Measurements from ENCODE around the gene AADACL2. TPM values are rescaled to one million over a fixed set of nuclear protein-coding genes. Genes with fewer than 3 reads are reported as not detected.

AADACL2 gene
- total RNA-seq, 1 donor from 2014 or later, result not detected

- DNase-seq (ENCODE audit: extremely low spot score, unreplicated experiment), result no peak
- Mint-ChIP-seq H3K27me3 (ENCODE audit: unreplicated experiment) (no peaks in the 10 kb centered on the region), H3K4me3 (ENCODE audit: unreplicated experiment) (no peak overlapping the region), H3K27ac (ENCODE audit: unreplicated experiment) (no peak overlapping the region), H3K36me3 (ENCODE audit: unreplicated experiment) (no peaks in the 10 kb centered on the region), H3K4me1 (ENCODE audit: unreplicated experiment) (no peaks in the 10 kb centered on the region), H3K9me3 (ENCODE audit: unreplicated experiment) (peaks cover 16% of the 10 kb centered on the region)
- TF ChIP-seq, protein P1, sequence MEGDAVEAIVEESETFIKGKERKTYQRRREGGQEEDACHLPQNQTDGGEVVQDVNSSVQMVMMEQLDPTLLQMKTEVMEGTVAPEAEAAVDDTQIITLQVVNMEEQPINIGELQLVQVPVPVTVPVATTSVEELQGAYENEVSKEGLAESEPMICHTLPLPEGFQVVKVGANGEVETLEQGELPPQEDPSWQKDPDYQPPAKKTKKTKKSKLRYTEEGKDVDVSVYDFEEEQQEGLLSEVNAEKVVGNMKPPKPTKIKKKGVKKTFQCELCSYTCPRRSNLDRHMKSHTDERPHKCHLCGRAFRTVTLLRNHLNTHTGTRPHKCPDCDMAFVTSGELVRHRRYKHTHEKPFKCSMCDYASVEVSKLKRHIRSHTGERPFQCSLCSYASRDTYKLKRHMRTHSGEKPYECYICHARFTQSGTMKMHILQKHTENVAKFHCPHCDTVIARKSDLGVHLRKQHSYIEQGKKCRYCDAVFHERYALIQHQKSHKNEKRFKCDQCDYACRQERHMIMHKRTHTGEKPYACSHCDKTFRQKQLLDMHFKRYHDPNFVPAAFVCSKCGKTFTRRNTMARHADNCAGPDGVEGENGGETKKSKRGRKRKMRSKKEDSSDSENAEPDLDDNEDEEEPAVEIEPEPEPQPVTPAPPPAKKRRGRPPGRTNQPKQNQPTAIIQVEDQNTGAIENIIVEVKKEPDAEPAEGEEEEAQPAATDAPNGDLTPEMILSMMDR (IDR thresholded peaks at IDR 0.05), result no peak
Measured at GRCh38 chr3:151806838-151807237, 73.1 kb downstream of the AADACL2 start.

Other genes starting within 250 kb of the AADACL2 start
- not detected in 2 replicates for gene AADAC, start 80.2 kb downstream of the AADACL2 start, total RNA-seq
- gene SUCNR1, start 139.7 kb downstream of the AADACL2 start, total RNA-seq, result not detected in 2 replicates